Spleen (tissue), 11 donors: ENCODE results near the gene ATP10D. TPM values are rescaled to one million over a fixed set of nuclear protein-coding genes. Genes with fewer than 3 reads are reported as not detected.

Experiments
- DNase-seq: peaks from one replicate; pipeline ENCODE4 v3.0.0-alpha.2; 2020
- H3K27ac ChIP-seq, 8 donors: fragments of 200-600 bp; sonication (generic) in 7 of 8; 1 replicate in 4 of 8; 2 replicates in 4 of 8; pipeline versions ENCODE4 v1.5.0 to v1.8.0; 2016 to 2021; ENCODE audit warnings: inconsistent platforms in 4 of 8, mild to moderate bottlenecking in 4 of 8, moderate library complexity in 1 of 8
- H3K27me3 ChIP-seq, 7 donors: fragments of 200-600 bp; sonication (generic) in 6 of 7; replicated peaks in 1 of 7; 1 replicate in 4 of 7; 2 replicates in 3 of 7; pipeline versions ENCODE4 v1.5.0 to v1.8.0; 2016 to 2021; ENCODE audit warnings: inconsistent platforms in 3 of 7, mild to moderate bottlenecking in 1 of 7
- H3K36me3 ChIP-seq, 6 donors: fragments of 200-600 bp; sonication (generic) in 5 of 6; 1 replicate in 4 of 6; 2 replicates in 2 of 6; pipeline versions ENCODE4 v1.5.0 to v1.8.0; 2016 to 2021; ENCODE audit warnings: inconsistent platforms in 2 of 6
- H3K4me1 ChIP-seq, 6 donors: fragments of 200-600 bp; sonication (generic) in 5 of 6; 1 replicate in 3 of 6; 2 replicates in 3 of 6; pipeline versions ENCODE4 v1.5.0 to v1.8.0; 2016 to 2021; ENCODE audit warnings: inconsistent platforms in 3 of 6
- H3K4me3 ChIP-seq, 8 donors: fragments of 200-600 bp; sonication (generic) in 7 of 8; 1 replicate in 4 of 8; 2 replicates in 4 of 8; pipeline versions ENCODE4 v1.5.0 to v1.8.0; 2016 to 2021; ENCODE audit warnings: inconsistent platforms in 4 of 8, mild to moderate bottlenecking in 4 of 8, moderate library complexity in 2 of 8
- H3K9me3 ChIP-seq, 8 donors: fragments of 200-600 bp; sonication (generic) in 7 of 8; 1 replicate in 4 of 8; 2 replicates in 4 of 8; pipeline versions ENCODE4 v1.5.0 to v1.8.0; 2016 to 2021; ENCODE audit warnings: inconsistent platforms in 4 of 8
- CTCF ChIP-seq, 11 experiments: fragments of 200-600 bp in 7 of 11; fragments of 450-650 bp in 4 of 11; sonication (generic) in 4 of 11; IDR thresholded peaks in 8 of 11; conservative IDR thresholded peaks in 3 of 11; 1 replicate in 7 of 11; 2 replicates in 4 of 11; pipeline versions ENCODE4 v1.4.0 to v1.8.0; 2016 to 2021; ENCODE audit warnings: antibody characterized with exemption in 11 of 11, inconsistent platforms in 4 of 11, mild to moderate bottlenecking in 1 of 11
- POLR2A ChIP-seq, 3 donors: fragments of 450-650 bp; IDR thresholded peaks; one replicate each; pipeline ENCODE4 v1.5.1; 2017; ENCODE audit warnings: antibody characterized with exemption in 3 of 3, mild to moderate bottlenecking in 1 of 3
- POLR2AphosphoS5 ChIP-seq, 3 donors: sonication (generic); formaldehyde crosslinking; IDR thresholded peaks; one replicate each; pipeline ENCODE4 v1.5.1; 2017; ENCODE audit warnings: antibody characterized with exemption in 3 of 3
- WGBS, 5 donors: extraction: QIAGEN DNeasy Blood & Tissue Kit in 3 of 5; methylation state at CpG; one replicate each; pipeline versions ENCODE4 v1.1.5 to v1.1.7; 2013 to 2018; 5-methylcytosine and 5-hydroxymethylcytosine counted together
- intact Hi-C: fragments of 100-400 bp; cut with DNase I; formaldehyde crosslinking; loops from one replicate; pipeline ENCODE4 v1.15.0; 2023; ENCODE audit warnings: low total_unique reads
- polyA plus RNA-seq, 3 donors: library from polyadenylated mRNA; stranded (reverse); fragments of 200-250 nt; gene quantifications; one replicate each; pipeline ENCODE4 v1.2.1, GENCODE V29; 2013
- total RNA-seq, 7 donors: library from RNA; depleted of rRNA in 3 of 7; stranded (reverse); fragments of >200 nt in 3 of 7; fragmentation: NEBNext Ultra II Directional in 4 of 7; extraction: Animal tissue kit (Norgen Biotek cat#: 25700) in 4 of 7; gene quantifications; one replicate each; pipeline versions ENCODE4 v1.1.0 to v1.2.1, GENCODE V29; 2016 to 2021
- donor health status: healthy with polysubstance abuse.
- donor health status: DM: no; HTN: no; CAD: no; lungs with moderate emphysema.
- donor health status: DM: no; HTN: no; CAD: no.
- donor health status: Bipolar disorder and iron deficiency.
- donor health status: healthy.
- donor health status: DM: no; HTN: no; CAD: no.
- donor health status: DM: yes; HTN: yes; CAD: no.

The ATP10D gene
- total and polyA plus RNA-seq, 10 donors: 4.6 to 79.1 (median 51.2) TPM

GRCh38 chr4:47617607-47618006, 132.5 kb downstream of the ATP10D start:
- no peaks in the 10 kb centered on the region for H3K9me3 ChIP-seq
- H3K4me1 ChIP-seq: no peaks in the 10 kb centered on the region
- no peak for TF ChIP-seq POLR2AphosphoS5 (IDR thresholded peaks at IDR 0.05)
- H3K27ac ChIP-seq: no peak overlapping the region
- H3K27me3 ChIP-seq: no peaks in the 10 kb centered on the region
- no peaks in the 10 kb centered on the region for H3K36me3 ChIP-seq
- no peak overlapping the region for H3K4me3 ChIP-seq
- intact Hi-C loops: no loop called here
- no peak for DNase-seq

- Histone ChIP-seq H3K27me3 (no peaks in the 10 kb centered on the region), H3K27ac (no peak overlapping the region), H3K36me3 (no peaks in the 10 kb centered on the region), H3K9me3 (no peaks in the 10 kb centered on the region), H3K4me3 (no peak overlapping the region), H3K4me1 (no peaks in the 10 kb centered on the region)
- intact Hi-C loops: no loop called here
- 85 to 98% (median 93%) methylated on average over 2 of the region's 2 CpGs for WGBS, 5 donors
- TF ChIP-seq POLR2A (IDR thresholded peaks at IDR 0.05) (no peak), CTCF (IDR thresholded peaks at IDR 0.05 in 8 of 11, conservative IDR thresholded peaks at IDR 0.05 in 3 of 11) (no peak), POLR2AphosphoS5 (IDR thresholded peaks at IDR 0.05) (no peak)
- no peak for DNase-seq
Measured at GRCh38 chr4:47619691-47620090, 134.6 kb downstream of the ATP10D start.

- H3K27me3 ChIP-seq: no peaks in the 10 kb centered on the region
- no peaks in the 10 kb centered on the region for H3K9me3 ChIP-seq
- no peak overlapping the region for H3K4me3 ChIP-seq
- no peak overlapping the region for H3K27ac ChIP-seq
- WGBS, 5 donors: 50 to 92% (median 91%) methylated on average over 1 of the region's 1 CpG
- no peaks in the 10 kb centered on the region for H3K36me3 ChIP-seq
- TF ChIP-seq CTCF (IDR thresholded peaks at IDR 0.05 in 8 of 11, conservative IDR thresholded peaks at IDR 0.05 in 3 of 11): no peak
- TF ChIP-seq POLR2AphosphoS5 (IDR thresholded peaks at IDR 0.05): no peak
- TF ChIP-seq POLR2A (IDR thresholded peaks at IDR 0.05): no peak
- intact Hi-C loops: no loop called here
- no peak for DNase-seq
- no peaks in the 10 kb centered on the region for H3K4me1 ChIP-seq
Measured at GRCh38 chr4:47621181-47621580, 136.1 kb downstream of the ATP10D start.

- Histone ChIP-seq H3K27me3 (no peaks in the 10 kb centered on the region), H3K36me3 (no peaks in the 10 kb centered on the region), H3K4me1 (no peaks in the 10 kb centered on the region), H3K4me3 (no peak overlapping the region), H3K9me3 (no peaks in the 10 kb centered on the region), H3K27ac (no peak overlapping the region)
- no peak for DNase-seq
- intact Hi-C loops: no loop called here
- TF ChIP-seq POLR2AphosphoS5 (IDR thresholded peaks at IDR 0.05) (no peak), CTCF (IDR thresholded peaks at IDR 0.05 in 8 of 11, conservative IDR thresholded peaks at IDR 0.05 in 3 of 11) (no peak), POLR2A (IDR thresholded peaks at IDR 0.05) (no peak)
Measured at GRCh38 chr4:47624031-47624441, 139.0 kb downstream of the ATP10D start.

- 80 to 94% (median 90%) methylated on average over 4 of the region's 4 CpGs for WGBS, 5 donors
Measured at GRCh38 chr4:47631161-47631560, 146.1 kb downstream of the ATP10D start.

More at GRCh38 chr4:47631161-47631560, 146.1 kb downstream of the ATP10D start:
- TF ChIP-seq POLR2AphosphoS5 (IDR thresholded peaks at IDR 0.05): no peak
- no peak for TF ChIP-seq POLR2A (IDR thresholded peaks at IDR 0.05)
- TF ChIP-seq CTCF (IDR thresholded peaks at IDR 0.05 in 8 of 11, conservative IDR thresholded peaks at IDR 0.05 in 3 of 11): no peak
- no peak for DNase-seq
- intact Hi-C loops: no loop called here
- Histone ChIP-seq H3K27me3 (no peaks in the 10 kb centered on the region), H3K4me1 (no peaks in the 10 kb centered on the region), H3K27ac (no peak overlapping the region), H3K9me3 (no peaks in the 10 kb centered on the region), H3K36me3 (no peaks in the 10 kb centered on the region), H3K4me3 (no peak overlapping the region)
